ENCODE results near the gene NXN.
"Not testable (repeated sequence)": the region's sequence is repeated elsewhere in the genome, so short reads cannot be mapped to it uniquely, and the experiment has no call there.

Gene NXN

DNA sequence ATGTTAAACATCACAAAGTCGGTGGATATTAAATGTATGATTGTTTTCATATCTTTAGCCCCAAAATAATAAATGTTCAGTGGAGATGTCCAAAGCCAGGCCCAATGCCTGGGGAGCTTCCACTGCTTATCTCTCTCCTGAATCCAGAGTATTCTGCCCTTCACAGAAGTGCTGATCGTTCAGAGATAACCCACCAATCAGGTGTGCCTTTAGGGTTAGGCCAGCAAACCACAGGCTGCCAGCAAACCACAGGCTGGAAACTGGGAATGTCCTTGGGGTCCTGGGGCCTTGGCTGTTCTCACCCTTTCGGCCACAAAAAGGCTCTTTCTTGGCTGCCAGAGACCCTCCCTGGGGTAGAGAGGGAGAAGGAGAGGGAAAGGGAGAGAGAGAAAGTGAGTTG, 33.9 kb downstream of the NXN start:
- Histone ChIP-seq H3K4me1 (ENCODE audit: insufficient read depth, low read length) (peaks cover 11% of the 10 kb centered on the region), H3K36me3 (ENCODE audit: insufficient read depth, low read depth, low read length) (no peaks in the 10 kb centered on the region; the same call in 1 of the 2 replicates), H3K27ac (ENCODE audit: low read length) (peak overlapping the region; percentile 22), H3K9ac (ENCODE audit: low read depth, low read length) (no peak overlapping the region), H3K4me3 (ENCODE audit: low read length) (no peak overlapping the region), H3K27me3 (ENCODE audit: insufficient read depth, low read length) (no peaks in the 10 kb centered on the region), H3K9me3 (ENCODE audit: insufficient read depth, low read depth, low read length) (no peaks in the 10 kb centered on the region)

DNA sequence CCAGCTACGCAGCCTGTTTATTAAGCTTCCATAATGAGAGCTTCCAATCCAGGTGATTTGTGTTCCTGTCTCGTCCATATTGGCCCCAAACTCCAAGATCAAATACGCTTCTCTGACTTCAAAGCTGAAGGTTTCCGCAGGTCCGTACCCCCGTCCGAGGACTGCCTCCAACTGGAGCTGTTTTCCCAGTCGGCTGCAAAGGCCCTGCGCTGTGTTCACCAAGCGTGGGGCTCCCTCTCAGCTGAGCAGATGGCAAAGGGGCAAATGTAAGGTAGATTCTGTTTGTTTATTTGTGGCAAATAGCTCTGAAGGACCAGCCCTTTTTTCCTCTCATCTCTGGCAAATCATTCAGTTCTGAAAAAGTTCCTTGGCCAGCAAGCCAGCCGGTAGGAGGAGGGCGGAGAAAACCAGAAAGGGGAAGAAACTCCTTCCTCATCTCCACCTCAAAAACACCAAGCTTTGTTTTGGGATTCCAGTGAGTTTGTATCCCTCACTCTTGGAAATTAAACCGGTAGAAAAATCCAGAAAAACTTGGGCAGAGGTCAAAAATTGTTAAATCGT, 35.2 kb downstream of the NXN start:
- Histone ChIP-seq H3K9ac (ENCODE audit: low read depth, low read length) (no peak overlapping the region; the same call in 1 of the 2 replicates), H3K27me3 (ENCODE audit: insufficient read depth, low read length) (no peaks in the 10 kb centered on the region), H3K4me1 (ENCODE audit: insufficient read depth, low read length) (peaks cover 4% of the 10 kb centered on the region; the same call in 1 of the 2 replicates), H3K4me3 (ENCODE audit: low read length) (no peak overlapping the region), H3K27ac (ENCODE audit: low read length) (no peak overlapping the region), H3K9me3 (ENCODE audit: insufficient read depth, low read depth, low read length) (no peaks in the 10 kb centered on the region), H3K36me3 (ENCODE audit: insufficient read depth, low read depth, low read length) (no peaks in the 10 kb centered on the region; the same call in 1 of the 2 replicates)

DNA sequence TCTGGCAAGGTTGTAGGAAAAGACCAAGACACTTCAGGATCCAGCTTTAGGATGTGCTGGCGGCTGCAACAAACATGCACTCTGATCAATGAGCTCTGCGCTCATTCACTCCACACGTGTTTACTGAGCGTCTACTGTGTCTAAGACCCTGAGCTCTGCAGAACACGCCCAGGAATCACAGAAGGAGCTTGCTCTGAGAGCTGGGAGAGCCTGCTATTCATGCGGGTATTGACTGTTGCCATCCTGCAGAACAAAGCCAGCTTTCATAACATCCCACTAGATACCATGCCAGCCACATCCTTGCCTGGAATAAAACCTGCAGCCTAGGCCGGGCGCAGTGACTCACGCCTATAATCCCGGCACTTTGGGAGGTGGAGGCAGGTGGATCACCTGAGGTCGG, 44.1 kb downstream of the NXN start:
- no peak overlapping the region for H3K27ac ChIP-seq (ENCODE audit: low read length)
- peaks cover 16% of the 10 kb centered on the region for H3K4me1 ChIP-seq (ENCODE audit: insufficient read depth, low read length)
- no peak overlapping the region for H3K4me3 ChIP-seq (ENCODE audit: low read length)
- H3K9me3 ChIP-seq (ENCODE audit: insufficient read depth, low read depth, low read length): no peaks in the 10 kb centered on the region
- no peak overlapping the region for H3K9ac ChIP-seq (ENCODE audit: low read depth, low read length)
- H3K36me3 ChIP-seq (ENCODE audit: insufficient read depth, low read depth, low read length): peaks cover under 1% of the 10 kb centered on the region; the same call in 1 of the 2 replicates
- H3K27me3 ChIP-seq (ENCODE audit: insufficient read depth, low read length): no peaks in the 10 kb centered on the region

DNA sequence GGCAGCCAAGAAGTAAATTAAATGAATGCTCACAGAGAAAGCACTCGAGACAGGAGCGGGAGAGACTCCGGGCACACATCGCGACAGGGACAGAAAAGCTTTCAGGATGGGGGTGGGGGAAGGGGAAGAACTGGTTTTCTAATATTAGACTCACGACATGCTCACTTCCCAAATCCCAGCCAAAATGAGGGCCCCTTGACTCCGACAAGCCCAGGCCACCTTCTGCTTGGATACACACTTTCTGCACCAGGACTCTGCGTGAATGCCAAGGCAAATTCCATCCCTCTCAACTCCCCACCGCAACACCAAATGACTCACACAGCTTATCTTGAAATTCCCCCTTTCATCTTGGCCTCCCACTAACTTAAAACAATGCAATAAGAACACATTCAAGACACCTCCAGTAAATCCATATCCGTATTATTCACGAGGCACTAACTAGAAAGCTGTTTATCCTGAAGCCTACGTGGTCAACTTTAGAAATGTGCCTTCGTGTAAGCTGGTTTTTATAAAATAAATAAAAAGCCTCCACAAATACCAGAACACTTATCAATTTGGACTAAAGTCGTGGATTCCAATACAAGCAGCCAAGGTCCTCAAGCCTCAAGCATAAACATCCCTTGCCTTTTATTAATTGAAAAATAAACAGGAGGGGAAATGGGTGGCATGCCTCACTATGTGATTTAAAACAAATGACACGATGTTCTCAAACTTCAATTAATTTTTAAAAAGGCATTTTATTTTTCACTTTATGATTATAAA, 46.1 kb downstream of the NXN start:
- Histone ChIP-seq H3K9ac (ENCODE audit: low read depth, low read length) (peak overlapping the region; percentile 40; the same call in 1 of the 2 replicates), H3K36me3 (ENCODE audit: insufficient read depth, low read depth, low read length) (peaks cover 12% of the 10 kb centered on the region), H3K4me1 (ENCODE audit: insufficient read depth, low read length) (peaks cover 16% of the 10 kb centered on the region), H3K27me3 (ENCODE audit: insufficient read depth, low read length) (no peaks in the 10 kb centered on the region), H3K9me3 (ENCODE audit: insufficient read depth, low read depth, low read length) (no peaks in the 10 kb centered on the region), H3K4me3 (ENCODE audit: low read length) (no peak overlapping the region), H3K27ac (ENCODE audit: low read length) (no peak overlapping the region)

DNA sequence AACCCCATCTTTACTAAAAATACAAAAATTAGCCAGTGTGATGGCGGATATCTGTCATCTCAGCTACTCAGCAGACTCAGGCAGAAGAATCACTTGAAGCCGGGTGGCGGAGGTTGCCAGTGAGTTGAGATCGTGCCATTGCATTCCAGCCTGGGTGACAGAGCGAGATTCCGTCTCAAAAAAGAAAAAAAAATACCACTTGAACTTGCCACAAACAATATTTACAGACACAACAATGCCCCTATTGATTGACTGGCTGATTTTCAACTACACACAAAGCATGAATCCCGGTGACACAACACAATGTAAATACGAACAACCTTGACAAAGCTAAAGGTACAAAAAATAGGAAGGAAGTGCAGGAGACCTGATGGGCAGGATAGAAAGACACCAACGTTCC, 49.3 kb downstream of the NXN start:
- Histone ChIP-seq H3K27me3 (ENCODE audit: insufficient read depth, low read length) (no peaks in the 10 kb centered on the region), H3K36me3 (ENCODE audit: insufficient read depth, low read depth, low read length) (peaks cover 12% of the 10 kb centered on the region), H3K27ac (ENCODE audit: low read length) (no peak overlapping the region)

DNA sequence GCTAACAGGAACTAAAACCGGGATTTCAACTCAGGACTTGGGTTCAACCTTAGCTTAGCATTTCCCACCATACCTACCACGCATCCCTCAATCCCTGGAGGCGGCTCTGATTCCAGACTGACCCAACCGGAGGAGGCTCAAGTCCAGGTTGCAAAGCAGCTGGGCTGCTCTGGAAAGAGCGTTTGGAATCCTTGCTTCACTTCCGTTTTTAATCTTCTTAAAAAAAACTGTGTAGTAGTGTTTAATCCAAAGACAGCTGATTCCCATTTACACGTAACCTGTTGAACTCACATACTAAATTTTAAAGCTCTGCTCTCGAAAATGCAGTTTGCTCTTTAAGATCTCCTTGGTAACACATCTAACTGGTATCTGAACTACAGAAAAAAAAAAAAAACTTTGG, 50.0 kb downstream of the NXN start:
- Histone ChIP-seq H3K9ac (ENCODE audit: low read depth, low read length) (no peak overlapping the region), H3K4me3 (ENCODE audit: low read length) (no peak overlapping the region), H3K4me1 (ENCODE audit: insufficient read depth, low read length) (peaks cover 27% of the 10 kb centered on the region), H3K9me3 (ENCODE audit: insufficient read depth, low read depth, low read length) (no peaks in the 10 kb centered on the region), H3K27me3 (ENCODE audit: insufficient read depth, low read length) (no peaks in the 10 kb centered on the region), H3K36me3 (ENCODE audit: insufficient read depth, low read depth, low read length) (peaks cover 12% of the 10 kb centered on the region), H3K27ac (ENCODE audit: low read length) (no peak overlapping the region)

More for the DNA sequence above, 49.3 kb downstream of the NXN start:
- Histone ChIP-seq H3K4me3 (ENCODE audit: low read length) (no peak overlapping the region), H3K4me1 (ENCODE audit: insufficient read depth, low read length) (peaks cover 21% of the 10 kb centered on the region), H3K9ac (ENCODE audit: low read depth, low read length) (no peak overlapping the region), H3K9me3 (ENCODE audit: insufficient read depth, low read depth, low read length) (no peaks in the 10 kb centered on the region)

DNA sequence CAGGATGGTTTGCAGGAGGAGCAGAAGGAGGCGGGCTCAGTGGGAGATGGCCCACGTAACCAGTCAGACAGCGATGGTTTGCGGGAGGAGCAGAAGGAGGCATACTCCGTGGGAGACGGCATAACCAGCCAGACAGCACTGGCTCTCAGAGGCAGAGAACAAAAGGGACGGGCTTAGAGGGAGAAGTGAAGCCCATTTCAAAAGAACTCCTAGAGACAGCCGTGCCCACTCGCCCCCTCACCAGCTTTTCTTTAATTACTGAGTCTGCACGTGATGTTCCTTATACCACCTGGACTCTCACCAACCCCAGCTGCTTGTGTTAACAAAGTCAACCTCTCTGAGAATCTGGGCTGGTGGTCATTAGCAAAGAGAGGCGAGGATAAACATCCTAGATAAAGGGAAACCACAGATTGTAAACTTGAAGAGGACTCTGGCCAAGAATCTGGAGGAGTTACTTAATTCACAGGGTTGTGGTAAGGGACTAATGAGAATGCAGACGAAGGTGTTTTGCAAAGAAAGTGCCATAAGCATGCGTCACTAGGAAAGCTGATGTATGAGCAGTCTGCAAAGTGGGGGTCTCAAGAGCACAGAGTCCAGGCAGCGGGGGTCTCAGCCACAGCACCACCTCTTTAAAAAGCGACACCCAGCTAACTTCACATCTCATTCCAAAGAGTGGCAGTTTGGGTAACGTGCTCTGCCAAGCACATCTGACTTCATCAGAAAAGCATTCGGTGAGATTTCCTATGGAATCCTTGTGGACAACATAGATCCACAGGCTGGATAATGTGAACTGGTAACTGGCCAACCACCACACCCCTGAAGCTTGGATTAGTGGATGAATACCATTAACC, 51.7 kb downstream of the NXN start:
- H3K9me3 ChIP-seq (ENCODE audit: insufficient read depth, low read depth, low read length): no peaks in the 10 kb centered on the region
- peaks cover 19% of the 10 kb centered on the region for H3K4me1 ChIP-seq (ENCODE audit: insufficient read depth, low read length)
- H3K36me3 ChIP-seq (ENCODE audit: insufficient read depth, low read depth, low read length): peaks cover 16% of the 10 kb centered on the region
- no peaks in the 10 kb centered on the region for H3K27me3 ChIP-seq (ENCODE audit: insufficient read depth, low read length)
- peak overlapping the region; percentile 19 for H3K27ac ChIP-seq (ENCODE audit: low read length)
- H3K9ac ChIP-seq (ENCODE audit: low read depth, low read length): peak overlapping the region; percentile 43; the same call in 1 of the 2 replicates
- no peak overlapping the region; the same call in 1 of the 2 replicates for H3K4me3 ChIP-seq (ENCODE audit: low read length)

DNA sequence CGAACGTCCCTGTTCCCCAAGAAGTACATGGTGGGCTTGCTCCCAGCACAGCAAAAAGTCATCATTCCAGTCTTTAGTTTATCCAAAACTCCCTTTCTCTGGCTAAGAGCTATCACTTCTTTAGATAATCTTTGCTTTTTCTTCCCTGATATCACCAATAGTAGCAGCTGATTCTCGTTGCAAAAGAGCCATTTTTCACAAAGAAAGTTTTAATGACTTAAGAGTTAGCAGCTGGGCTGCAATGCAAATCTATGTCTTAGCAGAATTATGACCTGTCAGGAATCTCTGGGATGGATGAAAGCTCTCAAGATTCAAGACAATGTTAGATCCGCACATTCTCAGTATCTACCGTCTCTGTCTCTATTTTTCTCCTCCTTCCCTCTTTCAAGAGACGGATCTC, 53.8 kb downstream of the NXN start:
- Histone ChIP-seq H3K4me1 (ENCODE audit: insufficient read depth, low read length) (peaks cover 19% of the 10 kb centered on the region), H3K27me3 (ENCODE audit: insufficient read depth, low read length) (no peaks in the 10 kb centered on the region), H3K9me3 (ENCODE audit: insufficient read depth, low read depth, low read length) (no peaks in the 10 kb centered on the region), H3K4me3 (ENCODE audit: low read length) (no peak overlapping the region), H3K27ac (ENCODE audit: low read length) (no peak overlapping the region), H3K9ac (ENCODE audit: low read depth, low read length) (no peak overlapping the region), H3K36me3 (ENCODE audit: insufficient read depth, low read depth, low read length) (peaks cover 16% of the 10 kb centered on the region)

DNA sequence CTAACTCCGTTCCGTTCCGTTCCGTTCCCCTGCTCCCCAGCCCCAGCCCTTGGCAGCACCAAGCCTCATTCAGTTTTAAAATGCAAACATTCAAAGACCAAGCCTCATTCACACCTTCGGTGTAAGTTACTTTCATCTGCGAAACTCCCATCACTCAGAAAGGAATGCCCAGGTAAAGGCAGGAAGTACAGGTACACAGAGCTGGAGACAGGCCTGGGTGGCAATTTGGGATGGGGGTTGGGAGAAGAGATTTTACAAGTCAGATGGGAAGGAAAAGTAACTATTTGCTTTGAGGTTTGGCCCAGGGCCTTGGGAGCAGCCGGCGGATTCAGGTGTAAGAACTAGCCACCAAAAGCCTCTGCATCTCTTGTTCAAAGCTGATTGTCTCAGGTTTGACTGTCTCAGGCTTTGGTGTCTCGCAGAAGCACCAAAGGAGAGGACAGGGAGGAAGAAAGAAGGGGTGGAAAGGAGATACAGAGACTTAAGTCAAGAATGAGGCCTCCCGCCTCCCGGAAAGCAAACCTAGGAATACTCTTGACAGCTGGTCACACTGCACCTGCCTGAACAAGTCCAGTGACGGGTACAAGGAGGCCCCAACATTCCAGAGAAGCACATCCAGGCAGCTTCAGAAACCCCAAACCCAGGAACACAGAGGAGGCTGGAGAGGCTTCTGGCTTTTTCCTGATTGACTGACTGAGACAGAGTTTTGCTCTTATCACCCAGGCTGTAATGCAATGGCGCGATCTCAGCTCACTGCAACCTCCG, 54.7 kb downstream of the NXN start:
- H3K9me3 ChIP-seq (ENCODE audit: insufficient read depth, low read depth, low read length): no peaks in the 10 kb centered on the region
- peaks cover 19% of the 10 kb centered on the region for H3K4me1 ChIP-seq (ENCODE audit: insufficient read depth, low read length)
- 0 out of 2 replicates have a peak overlapping the region, but pooled peaks have one; percentile 28 for H3K4me3 ChIP-seq (ENCODE audit: low read length)
- peaks cover 9% of the 10 kb centered on the region for H3K36me3 ChIP-seq (ENCODE audit: insufficient read depth, low read depth, low read length)
- peak overlapping the region; percentile 47; the same call in 1 of the 2 replicates for H3K9ac ChIP-seq (ENCODE audit: low read depth, low read length)
- H3K27ac ChIP-seq (ENCODE audit: low read length): peak overlapping the region; percentile 26
- no peaks in the 10 kb centered on the region for H3K27me3 ChIP-seq (ENCODE audit: insufficient read depth, low read length)

DNA sequence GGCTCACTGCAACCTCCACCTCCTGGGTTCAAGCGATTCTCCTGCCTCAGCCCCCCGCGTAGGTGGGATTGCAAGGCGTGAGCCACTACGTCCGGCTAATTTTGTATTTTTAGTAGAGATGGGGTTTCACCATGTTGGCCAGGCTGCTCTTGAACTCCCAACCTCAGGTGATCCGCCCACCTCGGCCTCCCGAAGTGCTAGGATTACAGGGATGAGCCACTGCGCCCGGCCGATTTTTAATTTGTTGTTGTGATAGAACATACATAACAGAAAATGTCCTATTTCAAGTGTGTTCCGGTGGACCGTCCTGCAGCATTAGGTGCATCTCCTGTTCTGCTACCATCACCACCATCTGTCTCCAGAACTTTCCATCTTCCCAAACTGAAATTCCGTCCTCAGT, 55.3 kb downstream of the NXN start:
- H3K36me3 ChIP-seq (ENCODE audit: insufficient read depth, low read depth, low read length); H3K9me3 ChIP-seq (ENCODE audit: insufficient read depth, low read depth, low read length); H3K27me3 ChIP-seq (ENCODE audit: insufficient read depth, low read length): not testable (repeated sequence)
- Histone ChIP-seq H3K9ac (ENCODE audit: low read depth, low read length) (peak overlapping the region; percentile 47; the same call in 1 of the 2 replicates), H3K4me1 (ENCODE audit: insufficient read depth, low read length) (peaks cover 19% of the 10 kb centered on the region), H3K27ac (ENCODE audit: low read length) (peak overlapping the region; percentile 26), H3K4me3 (ENCODE audit: low read length) (0 out of 2 replicates have a peak overlapping the region, but pooled peaks have one; percentile 28)

DNA sequence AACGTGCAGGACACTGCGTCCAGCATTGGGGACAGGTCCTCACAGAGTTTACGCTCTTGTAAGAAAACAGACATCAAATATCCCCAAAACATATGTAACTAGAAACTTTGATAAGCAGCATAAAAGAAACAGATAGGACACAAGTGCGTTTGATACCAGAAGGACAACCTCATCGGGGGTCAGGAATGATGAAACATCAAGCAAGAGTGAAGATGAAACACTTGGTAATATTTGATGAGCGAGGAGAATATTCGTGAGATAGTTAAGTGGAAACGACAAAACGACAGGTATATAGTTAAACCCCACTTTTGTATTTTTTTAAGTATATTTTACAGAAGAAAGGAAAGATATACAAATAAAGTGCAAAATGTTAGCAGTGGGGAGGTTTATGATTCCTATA, 55.9 kb downstream of the NXN start:
- H3K4me1 ChIP-seq (ENCODE audit: insufficient read depth, low read length): peaks cover 19% of the 10 kb centered on the region
- H3K27ac ChIP-seq (ENCODE audit: low read length): no peak overlapping the region
- no peak overlapping the region for H3K4me3 ChIP-seq (ENCODE audit: low read length)
- peaks cover 4% of the 10 kb centered on the region; the same call in 1 of the 2 replicates for H3K36me3 ChIP-seq (ENCODE audit: insufficient read depth, low read depth, low read length)
- H3K27me3 ChIP-seq (ENCODE audit: insufficient read depth, low read length): no peaks in the 10 kb centered on the region
- no peaks in the 10 kb centered on the region for H3K9me3 ChIP-seq (ENCODE audit: insufficient read depth, low read depth, low read length)
- no peak overlapping the region for H3K9ac ChIP-seq (ENCODE audit: low read depth, low read length)

All from iPS-20b (cell line).